ENCODE measurements around the gene CERS3. TPM values are rescaled to one million over a fixed set of nuclear protein-coding genes. Genes with fewer than 3 reads are reported as not detected.
A peak's percentile ranks its signal among the peaks of the same experiment; 100 is the strongest.

Gene CERS3
- total and polyA plus RNA-seq, 5 donors from 2014 or later: 0.12 to 0.17 TPM; not detected in 3

DNA sequence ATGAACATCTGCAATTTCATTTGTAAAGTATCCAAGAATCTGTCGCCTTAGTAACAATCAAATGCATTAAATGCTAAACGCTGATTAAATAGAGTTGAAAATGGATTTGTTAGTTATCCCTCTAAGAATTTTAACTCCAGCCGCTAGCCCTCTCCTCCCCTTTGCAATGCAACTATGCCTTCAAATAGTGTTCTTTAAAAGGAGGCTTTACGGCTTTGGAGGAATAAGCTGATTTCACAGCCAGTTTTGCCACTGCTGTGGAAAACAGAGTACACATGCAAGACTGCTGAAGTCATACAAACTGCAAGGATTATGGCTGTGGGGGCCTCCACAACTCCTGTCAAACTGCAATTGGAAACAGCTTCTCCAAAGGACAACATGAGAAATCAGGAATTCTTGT is 89.2 kb downstream of the CERS3 start:
- H3K27ac ChIP-seq (ENCODE audit: insufficient read depth, low read length, poor library complexity, severe bottlenecking): no peak overlapping the region
- Mint-ChIP-seq H3K36me3 (no peaks in the 10 kb centered on the region), H3K4me3 (no peak overlapping the region), H3K27ac (no peak overlapping the region), H3K4me1 (peaks cover 0 to 3% (median 0%) of the 10 kb centered on the region in 4 donors), H3K9me3 (peaks cover 0 to 4% (median 0%) of the 10 kb centered on the region in 7 donors), H3K27me3 (no peaks in the 10 kb centered on the region)
- H3K4me1 ChIP-seq (ENCODE audit: control insufficient read depth, insufficient read depth, low read length, poor library complexity, severe bottlenecking): no peaks in the 10 kb centered on the region
- no peaks in the 10 kb centered on the region for H3K36me3 ChIP-seq (ENCODE audit: control insufficient read depth, insufficient read depth, low read length)
- H3K9me3 ChIP-seq (ENCODE audit: control insufficient read depth in 2 of 2, low read length in 2 of 2): no peaks in the 10 kb centered on the region
- DNase-seq (no peak), ATAC-seq (ENCODE audit: low read depth in 2 of 2) (no peak)
- no peaks in the 10 kb centered on the region for H3K27me3 ChIP-seq (ENCODE audit: control insufficient read depth, insufficient read depth, low read length)
- H3K4me3 ChIP-seq (ENCODE audit: low read depth, low read length): no peak overlapping the region

DNA sequence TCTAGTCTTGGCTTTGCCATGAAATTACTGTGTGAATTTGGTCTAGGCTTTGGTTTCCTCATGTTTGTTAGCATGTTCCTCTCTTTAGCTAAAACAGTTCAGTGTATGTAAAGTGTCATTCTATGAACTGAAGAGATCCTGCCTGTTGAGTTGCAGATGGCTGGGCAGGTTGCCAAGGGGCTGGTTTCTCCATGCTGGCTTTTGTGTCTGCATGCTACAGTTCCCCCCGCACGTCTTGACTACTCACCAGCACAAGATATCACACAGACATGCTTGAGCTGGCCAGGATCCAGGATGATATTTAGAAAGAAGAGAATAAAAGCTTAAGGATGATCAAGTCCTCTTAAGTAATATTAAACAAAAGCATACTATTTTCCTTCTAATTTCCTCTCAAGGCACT is 90.2 kb downstream of the CERS3 start:
- H3K4me1 Mint-ChIP-seq: peaks cover 0 to 3% (median 0%) of the 10 kb centered on the region in 4 donors
- H3K27ac Mint-ChIP-seq: no peak overlapping the region
- H3K36me3 Mint-ChIP-seq: no peaks in the 10 kb centered on the region
- H3K4me3 ChIP-seq (ENCODE audit: low read depth, low read length): no peak overlapping the region
- ATAC-seq (ENCODE audit: low read depth in 2 of 2) (no peak), DNase-seq (peak in 1 of 3 donors; percentile 1)
- H3K9me3 Mint-ChIP-seq: peaks cover 0 to 4% (median 0%) of the 10 kb centered on the region in 7 donors
- no peaks in the 10 kb centered on the region for H3K4me1 ChIP-seq (ENCODE audit: control insufficient read depth, insufficient read depth, low read length, poor library complexity, severe bottlenecking)
- H3K9me3 ChIP-seq (ENCODE audit: control insufficient read depth in 2 of 2, low read length in 2 of 2): no peaks in the 10 kb centered on the region
- H3K27me3 ChIP-seq (ENCODE audit: control insufficient read depth, insufficient read depth, low read length): no peaks in the 10 kb centered on the region
- H3K36me3 ChIP-seq (ENCODE audit: control insufficient read depth, insufficient read depth, low read length): no peaks in the 10 kb centered on the region
- H3K27me3 Mint-ChIP-seq: no peaks in the 10 kb centered on the region
- H3K27ac ChIP-seq (ENCODE audit: insufficient read depth, low read length, poor library complexity, severe bottlenecking): no peak overlapping the region
- no peak overlapping the region for H3K4me3 Mint-ChIP-seq

DNA sequence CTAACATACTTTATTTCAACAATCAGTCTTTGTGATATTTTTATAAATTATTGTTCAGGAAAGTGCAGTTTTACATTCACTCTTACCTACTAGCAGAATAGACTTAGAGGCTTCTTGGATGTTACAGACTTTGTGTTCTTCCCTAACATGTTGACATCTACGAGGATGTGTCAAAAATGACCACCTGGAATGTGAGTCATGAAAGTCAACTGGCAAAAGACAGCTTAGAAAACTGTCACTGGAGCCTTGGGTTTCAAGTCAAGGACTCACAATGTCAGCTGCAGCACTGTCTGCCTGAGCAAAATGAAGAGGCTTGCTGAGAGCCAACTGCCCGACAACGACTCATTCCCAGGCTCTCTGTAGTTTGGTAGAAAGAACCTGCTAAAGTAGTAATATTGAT is 91.5 kb downstream of the CERS3 start:
- Mint-ChIP-seq H3K4me1 (peaks cover 0 to 3% (median 0%) of the 10 kb centered on the region in 4 donors), H3K27ac (peak overlapping the region in 1 of 3 donors; percentile 65), H3K27me3 (no peaks in the 10 kb centered on the region), H3K9me3 (peaks cover 0 to 4% (median 0%) of the 10 kb centered on the region in 7 donors), H3K36me3 (no peaks in the 10 kb centered on the region), H3K4me3 (no peak overlapping the region)
- Histone ChIP-seq H3K4me3 (ENCODE audit: low read depth, low read length) (no peak overlapping the region), H3K4me1 (ENCODE audit: control insufficient read depth, insufficient read depth, low read length, poor library complexity, severe bottlenecking) (no peaks in the 10 kb centered on the region), H3K36me3 (ENCODE audit: control insufficient read depth, insufficient read depth, low read length) (no peaks in the 10 kb centered on the region), H3K27ac (ENCODE audit: insufficient read depth, low read length, poor library complexity, severe bottlenecking) (no peak overlapping the region), H3K9me3 (ENCODE audit: control insufficient read depth in 2 of 2, low read length in 2 of 2) (no peaks in the 10 kb centered on the region), H3K27me3 (ENCODE audit: control insufficient read depth, insufficient read depth, low read length) (no peaks in the 10 kb centered on the region)
- ATAC-seq (ENCODE audit: low read depth in 2 of 2): no peak
- no peak for DNase-seq

GRCh38 chr15:100434561-100434960 is 94.2 kb downstream of the CERS3 start:
- ATAC-seq (ENCODE audit: low read depth in 2 of 2) (no peak), DNase-seq (no peak)
- H3K9me3 ChIP-seq (ENCODE audit: control insufficient read depth in 2 of 2, low read length in 2 of 2): no peaks in the 10 kb centered on the region
- H3K4me1 ChIP-seq (ENCODE audit: control insufficient read depth, insufficient read depth, low read length, poor library complexity, severe bottlenecking): no peaks in the 10 kb centered on the region
- no peak overlapping the region for H3K4me3 ChIP-seq (ENCODE audit: low read depth, low read length)
- Mint-ChIP-seq H3K36me3 (no peaks in the 10 kb centered on the region), H3K4me3 (no peak overlapping the region), H3K4me1 (peaks cover 0 to 3% (median 0%) of the 10 kb centered on the region in 4 donors), H3K9me3 (peaks cover 0 to 4% (median 0%) of the 10 kb centered on the region in 7 donors), H3K27me3 (no peaks in the 10 kb centered on the region), H3K27ac (no peak overlapping the region)
- no peaks in the 10 kb centered on the region for H3K27me3 ChIP-seq (ENCODE audit: control insufficient read depth, insufficient read depth, low read length)
- no peaks in the 10 kb centered on the region for H3K36me3 ChIP-seq (ENCODE audit: control insufficient read depth, insufficient read depth, low read length)
- no peak overlapping the region for H3K27ac ChIP-seq (ENCODE audit: insufficient read depth, low read length, poor library complexity, severe bottlenecking)

DNA sequence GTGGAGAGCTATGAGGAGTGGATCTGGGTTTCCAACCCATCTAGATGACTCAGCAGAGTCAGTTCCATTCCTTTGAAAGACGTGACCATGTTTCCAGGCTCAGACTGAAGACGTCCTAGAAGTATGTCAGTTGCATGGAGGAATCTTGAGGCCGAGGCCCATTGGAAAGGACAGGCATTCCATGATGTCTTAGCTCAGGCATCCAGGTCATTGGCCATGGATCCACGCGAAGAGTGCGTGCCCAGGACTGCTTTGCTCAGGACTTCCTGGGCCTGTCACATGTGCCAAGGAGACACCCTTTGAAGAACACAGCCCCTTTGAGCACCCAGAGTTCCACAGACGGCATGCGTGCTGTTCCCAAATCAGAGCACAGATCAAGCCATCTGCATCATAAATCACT is 94.7 kb downstream of the CERS3 start:
- H3K4me3 ChIP-seq (ENCODE audit: low read depth, low read length): no peak overlapping the region
- Mint-ChIP-seq H3K4me1 (peaks cover 0 to 3% (median 0%) of the 10 kb centered on the region in 4 donors), H3K27me3 (no peaks in the 10 kb centered on the region), H3K36me3 (no peaks in the 10 kb centered on the region), H3K9me3 (peaks cover 0 to 4% (median 0%) of the 10 kb centered on the region in 7 donors), H3K4me3 (no peak overlapping the region), H3K27ac (no peak overlapping the region)
- no peaks in the 10 kb centered on the region for H3K9me3 ChIP-seq (ENCODE audit: control insufficient read depth in 2 of 2, low read length in 2 of 2)
- H3K27ac ChIP-seq (ENCODE audit: insufficient read depth, low read length, poor library complexity, severe bottlenecking): no peak overlapping the region
- DNase-seq (no peak), ATAC-seq (ENCODE audit: low read depth in 2 of 2) (no peak)
- H3K36me3 ChIP-seq (ENCODE audit: control insufficient read depth, insufficient read depth, low read length): no peaks in the 10 kb centered on the region
- no peaks in the 10 kb centered on the region for H3K27me3 ChIP-seq (ENCODE audit: control insufficient read depth, insufficient read depth, low read length)
- H3K4me1 ChIP-seq (ENCODE audit: control insufficient read depth, insufficient read depth, low read length, poor library complexity, severe bottlenecking): no peaks in the 10 kb centered on the region

DNA sequence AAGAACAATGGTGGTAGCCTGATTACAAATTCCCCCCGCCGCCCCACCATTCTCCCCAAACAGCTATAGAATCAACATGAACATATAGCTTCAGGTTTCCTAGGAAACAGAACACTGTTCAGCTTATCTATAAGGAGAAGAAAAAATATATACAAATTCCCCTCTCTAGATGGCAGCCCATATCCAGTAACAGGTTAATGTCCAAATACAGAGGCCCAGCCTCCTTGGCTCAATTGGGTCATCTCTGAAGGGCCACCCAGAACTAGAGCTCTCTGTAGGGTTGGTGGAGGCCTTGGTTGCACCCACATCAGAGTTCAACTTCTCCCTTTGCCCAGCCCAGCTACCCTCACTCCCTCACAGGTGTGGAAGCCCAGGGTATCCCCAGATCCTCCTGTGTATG is 95.4 kb downstream of the CERS3 start:
- no peaks in the 10 kb centered on the region for H3K27me3 Mint-ChIP-seq
- Histone ChIP-seq H3K4me1 (ENCODE audit: control insufficient read depth, insufficient read depth, low read length, poor library complexity, severe bottlenecking) (no peaks in the 10 kb centered on the region), H3K27me3 (ENCODE audit: control insufficient read depth, insufficient read depth, low read length) (no peaks in the 10 kb centered on the region), H3K36me3 (ENCODE audit: control insufficient read depth, insufficient read depth, low read length) (no peaks in the 10 kb centered on the region), H3K4me3 (ENCODE audit: low read depth, low read length) (no peak overlapping the region), H3K27ac (ENCODE audit: insufficient read depth, low read length, poor library complexity, severe bottlenecking) (no peak overlapping the region), H3K9me3 (ENCODE audit: control insufficient read depth in 2 of 2, low read length in 2 of 2) (no peaks in the 10 kb centered on the region)
- no peak for ATAC-seq (ENCODE audit: low read depth in 2 of 2)
- peaks cover 0 to 4% (median 0%) of the 10 kb centered on the region in 7 donors for H3K9me3 Mint-ChIP-seq
- no peaks in the 10 kb centered on the region for H3K4me1 Mint-ChIP-seq
- no peaks in the 10 kb centered on the region for H3K36me3 Mint-ChIP-seq
- H3K4me3 Mint-ChIP-seq: no peak overlapping the region
- DNase-seq: no peak
- H3K27ac Mint-ChIP-seq: peak overlapping the region in 1 of 3 donors; percentile 33

GRCh38 chr15:100430411-100430810 is 98.3 kb downstream of the CERS3 start:
- H3K27ac Mint-ChIP-seq: no peak overlapping the region
- H3K4me1 ChIP-seq (ENCODE audit: control insufficient read depth, insufficient read depth, low read length, poor library complexity, severe bottlenecking): no peaks in the 10 kb centered on the region
- no peaks in the 10 kb centered on the region for H3K4me1 Mint-ChIP-seq
- H3K36me3 Mint-ChIP-seq: peaks cover 3% of the 10 kb centered on the region
- no peaks in the 10 kb centered on the region for H3K27me3 ChIP-seq (ENCODE audit: control insufficient read depth, insufficient read depth, low read length)
- ATAC-seq (ENCODE audit: low read depth in 2 of 2): no peak
- no peaks in the 10 kb centered on the region for H3K27me3 Mint-ChIP-seq
- no peak overlapping the region for H3K27ac ChIP-seq (ENCODE audit: insufficient read depth, low read length, poor library complexity, severe bottlenecking)
- H3K4me3 ChIP-seq (ENCODE audit: low read depth, low read length): no peak overlapping the region
- H3K36me3 ChIP-seq (ENCODE audit: control insufficient read depth, insufficient read depth, low read length): no peaks in the 10 kb centered on the region
- no peaks in the 10 kb centered on the region for H3K9me3 ChIP-seq (ENCODE audit: control insufficient read depth in 2 of 2, low read length in 2 of 2)
- H3K9me3 Mint-ChIP-seq: peaks cover 0 to 5% (median 2%) of the 10 kb centered on the region in 7 donors
- no peak overlapping the region for H3K4me3 Mint-ChIP-seq
- DNase-seq: no peak

GRCh38 chr15:100429116-100429728 is 99.5 kb downstream of the CERS3 start:
- Mint-ChIP-seq H3K4me3 (no peak overlapping the region), H3K27ac (no peak overlapping the region), H3K9me3 (peaks cover 0 to 10% (median 2%) of the 10 kb centered on the region in 7 donors), H3K36me3 (peaks cover 8% of the 10 kb centered on the region), H3K4me1 (no peaks in the 10 kb centered on the region), H3K27me3 (no peaks in the 10 kb centered on the region)
- Histone ChIP-seq H3K4me3 (ENCODE audit: low read depth, low read length) (no peak overlapping the region), H3K27ac (ENCODE audit: insufficient read depth, low read length, poor library complexity, severe bottlenecking) (no peak overlapping the region), H3K36me3 (ENCODE audit: control insufficient read depth, insufficient read depth, low read length) (no peaks in the 10 kb centered on the region), H3K9me3 (ENCODE audit: control insufficient read depth in 2 of 2, low read length in 2 of 2) (peaks cover 1 to 8% of the 10 kb centered on the region in 2 experiments), H3K27me3 (ENCODE audit: control insufficient read depth, insufficient read depth, low read length) (no peaks in the 10 kb centered on the region), H3K4me1 (ENCODE audit: control insufficient read depth, insufficient read depth, low read length, poor library complexity, severe bottlenecking) (no peaks in the 10 kb centered on the region)
- ATAC-seq (ENCODE audit: low read depth in 2 of 2): no peak
- no peak for DNase-seq
